HEK293 (cell line): ENCODE results near the gene CCNYL1.

Source experiments
- CTCF ChIA-PET: fragments of 350-600 bp; formaldehyde crosslinking; extraction: SDS; loops from one replicate; lab custom pipeline; 2021; ENCODE audit warnings: antibody characterized with exemption; lab: Yijun Ruan, JAX
- POLR2A ChIA-PET: fragments of 300-600 bp; formaldehyde crosslinking; extraction: SDS; loops from one replicate; lab custom pipeline; 2020; ENCODE audit warnings: antibody characterized with exemption, inconsistent platforms; lab: Yijun Ruan, JAX
- H3K27ac ChIP-seq: fragments of 200-500 bp; sonication (Bioruptor generic); 2 replicates; pipeline ENCODE4 v1.5.1; 2014; ENCODE audit warnings: low read depth, low read length, control low read depth, inconsistent platforms; ENCODE audit errors: extremely low read depth
- H3K36me3 ChIP-seq, 2 experiments: fragments of 200-500 bp in 1 of 2; sonication (Bioruptor generic) in 1 of 2; 1 replicate in 1 of 2; 2 replicates in 1 of 2; pipeline ENCODE4 v1.5.1; 2014 to 2017; ENCODE audit warnings: inconsistent platforms in 2 of 2, low read length in 2 of 2; ENCODE audit not compliant: control insufficient read depth in 2 of 2, insufficient read depth in 1 of 2
- H3K4me1 ChIP-seq: fragments of 200-500 bp; sonication (Bioruptor generic); 2 replicates; pipeline ENCODE4 v1.5.1; 2014; ENCODE audit warnings: mild to moderate bottlenecking, low read length, inconsistent platforms; ENCODE audit not compliant: control insufficient read depth, insufficient read depth
- H3K4me3 ChIP-seq: 2 replicates; pipeline ENCODE4 v1.5.1; 2011; ENCODE audit warnings: low read depth, mild to moderate bottlenecking, control low read depth, low read length, moderate library complexity
- H3K9me3 ChIP-seq: fragments of 200-500 bp; sonication (Bioruptor generic); 2 replicates; pipeline ENCODE4 v1.5.1; 2014; ENCODE audit warnings: low read depth, low read length, inconsistent platforms; ENCODE audit not compliant: control insufficient read depth, insufficient read depth
- KLF10 ChIP-seq: fragments of 450-650 bp; IDR thresholded peaks from 2 replicates; pipeline ENCODE4 v1.5.1; 2018; ENCODE audit warnings: missing biosample characterization, mild to moderate bottlenecking, missing genetic modification characterization
- KLF7 ChIP-seq: fragments of 450-650 bp; formaldehyde crosslinking; IDR thresholded peaks from 2 replicates; pipeline ENCODE4 v1.5.1; 2016; ENCODE audit warnings: missing biosample characterization, missing genetic modification characterization, borderline replicate concordance
- OSR2 ChIP-seq: fragments of 450-650 bp; formaldehyde crosslinking; IDR thresholded peaks from 2 replicates; pipeline ENCODE4 v1.5.1; 2016; ENCODE audit warnings: missing biosample characterization, missing genetic modification characterization
- PRDM6 ChIP-seq: fragments of 450-650 bp; formaldehyde crosslinking; IDR thresholded peaks from 2 replicates; pipeline ENCODE4 v1.5.1; 2017; ENCODE audit warnings: missing biosample characterization, missing genetic modification characterization
- ZBTB44 ChIP-seq: fragments of 450-650 bp; IDR thresholded peaks from 2 replicates; pipeline ENCODE4 v1.5.1; 2018; ENCODE audit warnings: missing biosample characterization, mild to moderate bottlenecking, missing genetic modification characterization
- ZEB2 ChIP-seq: fragments of 450-650 bp; formaldehyde crosslinking; IDR thresholded peaks from 2 replicates; pipeline ENCODE4 v1.5.1; 2016; ENCODE audit warnings: missing biosample characterization, missing genetic modification characterization
- ZNF184 ChIP-seq: fragments of 450-650 bp; IDR thresholded peaks from 2 replicates; pipeline ENCODE4 v1.5.1; 2018; ENCODE audit warnings: missing biosample characterization, mild to moderate bottlenecking, missing genetic modification characterization
- ZNF214 ChIP-seq: fragments of 450-650 bp; formaldehyde crosslinking; IDR thresholded peaks from 2 replicates; pipeline ENCODE4 v1.5.1; 2017; ENCODE audit warnings: missing biosample characterization, mild to moderate bottlenecking, missing genetic modification characterization, borderline replicate concordance
- ZNF449 ChIP-seq: fragments of 450-650 bp; formaldehyde crosslinking; IDR thresholded peaks from 2 replicates; pipeline ENCODE4 v1.5.1; 2017; ENCODE audit warnings: missing biosample characterization, mild to moderate bottlenecking, missing genetic modification characterization, moderate library complexity
- ZNF549 ChIP-seq: fragments of 450-650 bp; IDR thresholded peaks from 2 replicates; pipeline ENCODE4 v1.5.1; 2018; ENCODE audit warnings: missing biosample characterization, missing genetic modification characterization, mild to moderate bottlenecking, inconsistent platforms, moderate library complexity
- ZNF660 ChIP-seq: fragments of 450-650 bp; IDR thresholded peaks from 2 replicates; pipeline ENCODE4 v1.5.1; 2018; ENCODE audit warnings: missing biosample characterization, mild to moderate bottlenecking, missing genetic modification characterization
- ZNF664 ChIP-seq: fragments of 450-650 bp; formaldehyde crosslinking; IDR thresholded peaks from 2 replicates; pipeline ENCODE4 v1.5.1; 2016; ENCODE audit warnings: missing biosample characterization, missing genetic modification characterization
- ZNF830 ChIP-seq: fragments of 450-650 bp; IDR thresholded peaks from 2 replicates; pipeline ENCODE4 v1.5.0; 2018; ENCODE audit warnings: missing biosample characterization, missing genetic modification characterization, low read depth, mild to moderate bottlenecking, moderate library complexity
- ZSCAN5A ChIP-seq: fragments of 450-650 bp; formaldehyde crosslinking; IDR thresholded peaks from 2 replicates; pipeline ENCODE4 v1.5.1; 2016; ENCODE audit warnings: missing biosample characterization, missing genetic modification characterization

The CCNYL1 gene

GRCh38 chr2:207724113-207724512 is 12.7 kb downstream of the CCNYL1 start (continued):
- TF ChIP-seq ZNF449 (tag by site-specific recombination): no peak
- peak; percentile 97 for TF ChIP-seq PRDM6

- CTCF ChIA-PET: interaction anchor here (0.5 to 1.3 kb wide), 7 partner anchors 8 to 202 kb away, joined by 3 to 6 read pairs (median 3); partner anchors contain the start of gene METTL21A
- H3K4me3 ChIP-seq: no peak overlapping the region
These were observed 14.6 kb downstream of the CCNYL1 start for GRCh38 chr2:207725873-207726578.

More at GRCh38 chr2:207725873-207726578, 14.6 kb downstream of the CCNYL1 start:
- no peak for TF ChIP-seq ZSCAN5A
- TF ChIP-seq KLF7 (tag by site-specific recombination): no peak
- peak; percentile 27; the same call in 1 of the 2 replicates for TF ChIP-seq PRDM6
- TF ChIP-seq ZNF549: peak; percentile 65; the same call in 1 of the 2 replicates
- peak; percentile 85 for TF ChIP-seq ZBTB44 (tag by site-specific recombination)
- TF ChIP-seq ZNF660 (tag by site-specific recombination): peak; percentile 35; the same call in 1 of the 2 replicates
- peak; percentile 75; the same call in 1 of the 2 replicates for TF ChIP-seq ZNF184
- no peak for TF ChIP-seq ZEB2 (tag by site-specific recombination)
- TF ChIP-seq ZNF214: peak; percentile 37; the same call in 1 of the 2 replicates
- peak; percentile 33; the same call in 1 of the 2 replicates for TF ChIP-seq KLF10 (tag by site-specific recombination)
- TF ChIP-seq OSR2 (tag by site-specific recombination): peak; percentile 40; the same call in 1 of the 2 replicates
- TF ChIP-seq ZNF664 (tag by site-specific recombination): 0 out of 2 replicates have a peak, but pooled peaks have one; percentile 31
- TF ChIP-seq ZNF830 (tag by site-specific recombination): peak; percentile 39; the same call in 1 of the 2 replicates
- Histone ChIP-seq H3K27ac (no peak overlapping the region), H3K9me3 (no peaks in the 10 kb centered on the region), H3K36me3 (peaks cover 0 to 10% of the 10 kb centered on the region in 2 experiments; a peak in 2 of 3 replicates), H3K4me1 (peaks cover 24% of the 10 kb centered on the region)
- POLR2A ChIA-PET: interaction anchor here (0.7 to 2.8 kb wide), 2 partner anchors 14 to 196 kb away, joined by 5 to 21 read pairs; partner anchors contain the start of genes CCNYL1 and CREB1
